H1 (cell line): ENCODE data around the gene BMP2. TPM values are rescaled to one million over a fixed set of nuclear protein-coding genes. Genes with fewer than 3 reads are reported as not detected.

ENCODE experiments used
- CTCF ChIA-PET: fragments of 300-600 bp; sonication (Branson Sonifier 250); formaldehyde crosslinking; loops from one replicate; lab custom pipeline; 2021; ENCODE audit not compliant: partially characterized antibody; lab: Charles Lee
- POLR2A ChIA-PET: fragments of 300-600 bp; sonication (Branson Sonifier 250); formaldehyde crosslinking; loops from one replicate; lab custom pipeline; 2021; ENCODE audit warnings: inconsistent platforms; ENCODE audit not compliant: partially characterized antibody; lab: Charles Lee
- DNase-seq, 2 experiments: peaks; one replicate each; pipeline versions ENCODE4 v3.0.0 to v3.0.0-alpha.2; 2010 to 2022; ENCODE audit warnings: low spot score in 2 of 2, low read depth in 1 of 2, mixed read lengths in 1 of 2
- FAIRE-seq: peaks from 2 replicates; lab custom pipeline; 2011; peaks lifted over from hg19 to GRCh38; lab: Jason Lieb, UNC
- H2AFZ ChIP-seq: 2 replicates; pipeline ENCODE4 v1.8.1; 2012; ENCODE audit warnings: low read length, inconsistent platforms
- H2AK5ac ChIP-seq: 2 replicates; pipeline ENCODE4 v1.6.1; 2013; ENCODE audit warnings: low read depth, low read length
- H2BK120ac ChIP-seq: replicated peaks from 2 replicates; pipeline ENCODE3; 2013; ENCODE audit warnings: low read depth, low read length, inconsistent platforms
- H2BK12ac ChIP-seq: 2 replicates; pipeline ENCODE4 v1.6.1; 2013; ENCODE audit warnings: low read depth, low read length
- H2BK15ac ChIP-seq: 2 replicates; pipeline ENCODE4 v1.6.1; 2013; ENCODE audit warnings: low read length
- H2BK20ac ChIP-seq: 2 replicates; pipeline ENCODE4 v1.6.1; 2013; ENCODE audit warnings: low read length
- H2BK5ac ChIP-seq: 2 replicates; pipeline ENCODE4 v1.6.1; 2013; ENCODE audit warnings: low read depth, low read length
- H3K14ac ChIP-seq: 2 replicates; pipeline ENCODE4 v1.6.1; 2013; ENCODE audit warnings: inconsistent platforms; ENCODE audit not compliant: insufficient read length
- H3K18ac ChIP-seq: 2 replicates; pipeline ENCODE4 v1.6.1; 2013; ENCODE audit warnings: low read length; ENCODE audit errors: extremely low read depth
- H3K23ac ChIP-seq: 2 replicates; pipeline ENCODE4 v1.6.1; 2013; ENCODE audit warnings: inconsistent platforms; ENCODE audit not compliant: insufficient read length
- H3K23me2 ChIP-seq: 2 replicates; pipeline ENCODE4 v1.6.1; 2013; ENCODE audit warnings: low read depth, low read length
- H3K27ac ChIP-seq: 2 replicates; pipeline ENCODE4 v1.6.1; 2011; ENCODE audit warnings: low read depth, low read length, inconsistent platforms
- H3K27me3 ChIP-seq, 4 experiments: replicated peaks in 1 of 4; 1 replicate in 1 of 4; 2 replicates in 3 of 4; pipeline versions ENCODE4 v1.6.1 to v1.8.1; 2011 to 2013; ENCODE audit warnings: low read length in 3 of 4, mild to moderate bottlenecking in 3 of 4, inconsistent platforms in 2 of 4, mixed read lengths in 2 of 4, moderate library complexity in 1 of 4; ENCODE audit not compliant: control insufficient read depth in 3 of 4, insufficient read depth in 3 of 4; ENCODE audit errors: extremely low read depth in 1 of 4
- H3K36me3 ChIP-seq, 4 experiments: 2 replicates each; pipeline versions ENCODE4 v1.6.1 to v1.8.1; 2011 to 2013; ENCODE audit warnings: mild to moderate bottlenecking in 4 of 4, low read length in 3 of 4, moderate library complexity in 2 of 4, control low read depth in 1 of 4, inconsistent platforms in 1 of 4; ENCODE audit not compliant: insufficient read depth in 4 of 4, control insufficient read depth in 2 of 4
- H3K4ac ChIP-seq: replicated peaks from 2 replicates; pipeline ENCODE3; 2013; ENCODE audit warnings: low read length, low read depth, mixed read lengths, inconsistent platforms; ENCODE audit not compliant: insufficient read length
- H3K4me1 ChIP-seq, 4 experiments: replicated peaks in 1 of 4; 1 replicate in 1 of 4; 2 replicates in 3 of 4; pipeline versions ENCODE4 v1.6.1 to v1.8.1; 2011 to 2013; ENCODE audit warnings: low read length in 3 of 4, inconsistent platforms in 2 of 4, mixed read lengths in 1 of 4; ENCODE audit not compliant: insufficient read depth in 4 of 4, control insufficient read depth in 3 of 4
- H3K4me2 ChIP-seq, 2 experiments: 2 replicates each; pipeline versions ENCODE4 v1.6.1 to v1.8.1; 2011 to 2013; ENCODE audit warnings: low read depth in 2 of 2, low read length in 2 of 2, control low read depth in 1 of 2, inconsistent platforms in 1 of 2, mild to moderate bottlenecking in 1 of 2; ENCODE audit not compliant: insufficient read depth in 1 of 2
- H3K4me3 ChIP-seq, 4 experiments: fragments of 200-600, 300-600 bp in 1 of 4; sonication (generic), shearing (Covaris generic), sonication (Bioruptor Twin) in 1 of 4; 2 replicates each; pipeline versions ENCODE4 v1.5.1 to v1.8.1; 2011 to 2016; ENCODE audit warnings: low read length in 4 of 4, low read depth in 3 of 4, control low read depth in 2 of 4, inconsistent platforms in 2 of 4, mild to moderate bottlenecking in 2 of 4, mixed read lengths in 1 of 4, moderate library complexity in 1 of 4; ENCODE audit not compliant: insufficient read depth in 2 of 4; ENCODE audit errors: extremely low read depth in 1 of 4
- H3K56ac ChIP-seq: replicated peaks from 2 replicates; pipeline ENCODE3; 2013; ENCODE audit warnings: low read depth, mild to moderate bottlenecking, mixed read lengths, low read length, inconsistent platforms; ENCODE audit not compliant: insufficient read length
- H3K79me1 ChIP-seq: 2 replicates; pipeline ENCODE4 v1.6.1; 2013; ENCODE audit warnings: low read depth, low read length, control low read depth
- H3K79me2 ChIP-seq, 2 experiments: 2 replicates each; pipeline versions ENCODE4 v1.6.1 to v1.8.1; 2012 to 2013; ENCODE audit warnings: low read length in 2 of 2, mild to moderate bottlenecking in 2 of 2, inconsistent platforms in 1 of 2; ENCODE audit not compliant: insufficient read depth in 2 of 2, control insufficient read depth in 1 of 2
- H3K9ac ChIP-seq, 4 experiments: replicated peaks in 1 of 4; 1 replicate in 1 of 4; 2 replicates in 3 of 4; pipeline versions ENCODE4 v1.6.1 to v1.8.1; 2011 to 2013; ENCODE audit warnings: low read depth in 3 of 4, low read length in 3 of 4, control low read depth in 2 of 4, mild to moderate bottlenecking in 2 of 4, moderate library complexity in 2 of 4, inconsistent platforms in 1 of 4; ENCODE audit errors: extremely low read depth in 1 of 4
- H3K9me3 ChIP-seq, 2 experiments: 2 replicates each; pipeline versions ENCODE4 v1.6.1 to v1.8.1; 2012 to 2013; ENCODE audit warnings: mild to moderate bottlenecking in 2 of 2, moderate library complexity in 2 of 2, control low read depth in 1 of 2, inconsistent platforms in 1 of 2, low read depth in 1 of 2, low read length in 1 of 2, mixed read lengths in 1 of 2; ENCODE audit not compliant: insufficient read depth in 2 of 2
- H4K20me1 ChIP-seq, 2 experiments: replicated peaks in 1 of 2; 2 replicates each; pipeline versions ENCODE3 to v1.8.1; 2011 to 2013; ENCODE audit warnings: inconsistent platforms in 2 of 2, low read length in 2 of 2, mild to moderate bottlenecking in 1 of 2; ENCODE audit not compliant: insufficient read depth in 2 of 2, control insufficient read depth in 1 of 2
- H4K5ac ChIP-seq: 2 replicates; pipeline ENCODE4 v1.6.1; 2013; ENCODE audit warnings: low read length, low read depth, mixed read lengths, inconsistent platforms; ENCODE audit not compliant: insufficient read length
- H4K8ac ChIP-seq: 2 replicates; pipeline ENCODE4 v1.8.0; 2013; ENCODE audit warnings: mild to moderate bottlenecking, moderate library complexity, low read length, inconsistent platforms; ENCODE audit not compliant: insufficient read depth; ENCODE audit errors: extremely low read depth
- H4K91ac ChIP-seq: replicated peaks from 2 replicates; pipeline ENCODE3; 2013; ENCODE audit warnings: low read length, mixed read lengths, inconsistent platforms; ENCODE audit not compliant: insufficient read length
- CHD2 ChIP-seq: IDR thresholded peaks from 2 replicates; pipeline ENCODE4 v1.6.1; 2012; ENCODE audit warnings: low read length, improper control_type of control experiment
- EGR1 ChIP-seq: IDR thresholded peaks from 2 replicates; pipeline ENCODE4 v1.6.1; 2011; ENCODE audit warnings: low read depth, low read length, borderline replicate concordance
- POLR2A ChIP-seq, 2 experiments: IDR thresholded peaks; 1 replicate in 1 of 2; 2 replicates in 1 of 2; pipeline ENCODE4 v1.6.1; 2011; ENCODE audit warnings: low read depth in 2 of 2, low read length in 2 of 2, mild to moderate bottlenecking in 2 of 2; ENCODE audit errors: control extremely low read depth in 1 of 2
- POU5F1 ChIP-seq: IDR thresholded peaks from 2 replicates; pipeline ENCODE4 v1.6.1; 2011; ENCODE audit warnings: low read depth, mild to moderate bottlenecking, low read length, moderate library complexity
- RAD21 ChIP-seq, 2 experiments: IDR thresholded peaks in 1 of 2; conservative IDR thresholded peaks in 1 of 2; 2 replicates each; pipeline ENCODE4 v1.6.1; 2011; ENCODE audit warnings: low read depth in 2 of 2, low read length in 2 of 2, improper control_type of control experiment in 1 of 2, inconsistent platforms in 1 of 2, mild to moderate bottlenecking in 1 of 2, moderate library complexity in 1 of 2
- RBBP5 ChIP-seq: IDR thresholded peaks from 2 replicates; pipeline ENCODE4 v1.7.1; 2012; ENCODE audit warnings: low read depth, mild to moderate bottlenecking, inconsistent platforms, low read length, moderate library complexity, borderline replicate concordance
- SUZ12 ChIP-seq: fragments of 200-600 bp; sonication (generic); IDR thresholded peaks from 2 replicates; pipeline ENCODE4 v1.6.1; 2012; ENCODE audit warnings: mild to moderate bottlenecking, inconsistent platforms, low read length, moderate library complexity, mixed read lengths
- YY1 ChIP-seq: IDR thresholded peaks from 2 replicates; pipeline ENCODE4 v1.6.1; 2011; ENCODE audit warnings: low read depth, mild to moderate bottlenecking, low read length
- WGBS, 2 experiments: shearing (Covaris generic) in 1 of 2; methylation state at CpG; one replicate each; pipeline versions ENCODE4 v1.1.6 to v1.1.7; 2013 to 2015; ENCODE audit warnings: low lambda C conversion rate in 2 of 2, mixed read lengths in 2 of 2, inconsistent platforms in 1 of 2, low coverage in 1 of 2, missing lambda C conversion rate in 1 of 2; ENCODE audit not compliant: insufficient replicate concordance in 2 of 2, insufficient coverage in 1 of 2, insufficient read length in 1 of 2; ENCODE audit errors: extremely low coverage in 1 of 2, missing lambda C conversion rate in 1 of 2; 5-methylcytosine and 5-hydroxymethylcytosine counted together
- polyA plus RNA-seq, 7 experiments: library from polyadenylated mRNA; depleted of rRNA in 3 of 7; stranded (reverse) in 5 of 7; unstranded in 2 of 7; fragments of >200 nt in 5 of 7; fragments of 200-250 nt in 2 of 7; gene quantifications; 1 replicate in 5 of 7; 2 replicates in 1 of 7; 4 replicates in 1 of 7; pipeline versions ENCODE4 v1.2.1 to v1.2.3, GENCODE V29; 2011 to 2013; ENCODE audit warnings: missing spikeins in 2 of 7, mixed read lengths in 2 of 7
- total RNA-seq: library from RNA; stranded (reverse); fragmentation: NEBNext Ultra II Directional; extraction: Animal tissue kit (Norgen Biotek cat#: 25700); gene quantifications from 2 replicates; pipeline ENCODE4 v1.2.1, GENCODE V29; 2021

Gene BMP2
- total and polyA plus RNA-seq, 2 of the 8 experiments (the other 6 are each of a cell fraction or from before 2014, with no cell fraction given) = 1.8 to 3.6 TPM

DNA sequence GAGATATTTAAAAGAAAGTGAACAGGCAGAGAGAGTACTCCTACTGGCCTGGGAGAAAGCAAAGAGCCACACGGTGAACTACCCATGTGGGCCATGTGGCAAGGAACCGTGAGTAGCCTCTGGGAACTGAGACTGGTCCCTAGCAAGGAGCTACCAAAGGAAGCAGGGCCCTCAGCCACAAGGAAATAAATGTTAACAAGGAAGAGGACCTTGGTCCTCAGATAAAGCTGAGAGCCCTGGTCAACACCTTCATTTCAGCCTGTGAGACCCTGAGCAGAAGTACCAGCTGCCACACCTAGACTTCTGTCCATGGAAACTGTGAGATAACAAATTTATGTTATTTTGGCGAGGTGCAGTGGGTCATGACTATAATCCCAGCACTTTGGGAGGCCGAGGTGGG lies 25.3 kb downstream of the BMP2 start:
- no peak overlapping the region for H3K27ac ChIP-seq
- H2AFZ ChIP-seq = no peak overlapping the region
- H4K8ac ChIP-seq = no peak overlapping the region
- H3K9ac ChIP-seq = no peak overlapping the region
- no peak overlapping the region for H2BK12ac ChIP-seq
- no peak overlapping the region for H3K18ac ChIP-seq
- H3K4me2 ChIP-seq = no peak overlapping the region
- H3K9me3 ChIP-seq = no peaks in the 10 kb centered on the region
- no peak for TF ChIP-seq RAD21 (IDR thresholded peaks at IDR 0.05 in 1 of 2, conservative IDR thresholded peaks at IDR 0.05 in 1 of 2; ENCODE audit: low read depth in 2 of 2, low read length in 2 of 2)
- TF ChIP-seq POLR2A (IDR thresholded peaks at IDR 0.05; ENCODE audit: control extremely low read depth in 1 of 2, low read depth in 2 of 2, low read length in 2 of 2) = no peak
- no peak for TF ChIP-seq RBBP5
- TF ChIP-seq YY1 = no peak
- TF ChIP-seq SUZ12 = no peak
- no peak for TF ChIP-seq CHD2
- no peak for TF ChIP-seq EGR1
- TF ChIP-seq POU5F1 = no peak
- no peaks in the 10 kb centered on the region for H3K23me2 ChIP-seq
- no peak overlapping the region for H3K14ac ChIP-seq
- H2BK15ac ChIP-seq = no peak overlapping the region
- H3K79me2 ChIP-seq = no peaks in the 10 kb centered on the region
- H3K4ac ChIP-seq = no peak overlapping the region
- ChIA-PET POLR2A (no interaction called here), CTCF (interaction anchor here (0.8 to 2.1 kb wide), 4 partner anchors 12 to 37 kb away, joined by 4 to 20 read pairs (median 5); no protein-coding TSS in a partner anchor)
- no peak overlapping the region for H2BK20ac ChIP-seq
- DNase-seq (no peak), FAIRE-seq (no peak)
- H3K79me1 ChIP-seq = no peaks in the 10 kb centered on the region
- no peak overlapping the region for H3K23ac ChIP-seq
- H2AK5ac ChIP-seq = no peak overlapping the region
- no peak overlapping the region for H3K4me3 ChIP-seq
- no peak overlapping the region for H2BK120ac ChIP-seq
- no peaks in the 10 kb centered on the region for H3K27me3 ChIP-seq
- H3K4me1 ChIP-seq = no peaks in the 10 kb centered on the region
- no peak overlapping the region for H4K5ac ChIP-seq
- H4K91ac ChIP-seq = no peak overlapping the region
- H3K56ac ChIP-seq = no peak overlapping the region
- H2BK5ac ChIP-seq = no peak overlapping the region
- no peaks in the 10 kb centered on the region for H3K36me3 ChIP-seq
- H4K20me1 ChIP-seq = no peaks in the 10 kb centered on the region
- WGBS, 2 experiments = 81% methylated on average over 4 of the region's 4 CpGs; no CpG with 5 or more reads in 1 of the 2 experiments
